Measurements from ENCODE around the gene ASCC1.

ASCC1 gene

DNA sequence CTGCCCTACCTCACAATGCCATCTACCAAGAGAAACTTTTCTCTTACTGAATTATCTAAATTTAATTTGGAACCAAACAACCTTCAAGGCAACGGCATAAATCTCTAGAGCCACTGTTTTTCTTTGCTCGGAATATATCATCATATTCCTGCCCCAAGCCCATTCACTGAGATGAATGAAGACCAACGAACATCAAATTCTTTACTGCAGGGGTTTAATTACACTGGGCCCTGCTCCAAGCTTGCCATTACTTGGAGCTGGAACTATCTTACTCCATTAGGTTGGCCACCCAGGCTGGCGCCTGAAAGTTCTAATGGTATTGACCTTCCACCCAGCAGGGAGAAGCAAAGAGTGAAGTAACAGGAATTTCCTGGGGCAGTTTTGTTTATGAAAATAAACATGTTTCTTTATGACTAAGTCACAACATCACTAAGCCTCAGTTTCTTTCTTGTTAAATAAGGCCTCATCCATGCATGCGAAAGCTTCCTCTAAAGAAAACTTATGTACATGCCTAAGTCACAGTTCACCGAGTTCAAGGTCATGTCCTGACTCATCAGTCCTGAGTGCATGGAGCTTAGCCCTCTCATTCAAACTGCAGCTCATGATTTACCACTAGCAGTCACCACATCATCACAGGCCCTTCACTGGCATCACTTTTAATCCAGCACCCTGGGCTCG lies 42.3 kb downstream of the ASCC1 start:
- Histone ChIP-seq H4K20me1 (ENCODE audit: control insufficient read depth, insufficient read depth, low read depth, low read length) (no peaks in the 10 kb centered on the region), H3F3A (ENCODE audit: control insufficient read depth, insufficient read depth) (no peaks in the 10 kb centered on the region), H3K79me2 (ENCODE audit: control insufficient read depth, low read length) (no peaks in the 10 kb centered on the region), H3K9me2 (replicated peaks; ENCODE audit: control insufficient read depth, low read length) (no peaks in the 10 kb centered on the region), H3K4me3 (ENCODE audit: low read length) (no peak overlapping the region), H3K4me2 (ENCODE audit: low read length) (no peak overlapping the region), H3K4me1 (ENCODE audit: control insufficient read depth, low read length) (peaks cover 14% of the 10 kb centered on the region), H3K36me3 (ENCODE audit: control insufficient read depth, low read length) (peaks cover 6% of the 10 kb centered on the region), H3K27ac (ENCODE audit: low read depth, low read length) (no peak overlapping the region), H3K9me3 (ENCODE audit: control insufficient read depth, insufficient read depth, low read length) (no peaks in the 10 kb centered on the region), H3K27me3 (ENCODE audit: control insufficient read depth, low read length) (no peaks in the 10 kb centered on the region)
- no peak for TF ChIP-seq CTCF (IDR thresholded peaks at IDR 0.05; ENCODE audit: low read depth, low read length, poor library complexity, severe bottlenecking)
- TF ChIP-seq EZH2phosphoT487 (IDR thresholded peaks at IDR 0.05; ENCODE audit: borderline replicate concordance, low read length), result no peak

DNA sequence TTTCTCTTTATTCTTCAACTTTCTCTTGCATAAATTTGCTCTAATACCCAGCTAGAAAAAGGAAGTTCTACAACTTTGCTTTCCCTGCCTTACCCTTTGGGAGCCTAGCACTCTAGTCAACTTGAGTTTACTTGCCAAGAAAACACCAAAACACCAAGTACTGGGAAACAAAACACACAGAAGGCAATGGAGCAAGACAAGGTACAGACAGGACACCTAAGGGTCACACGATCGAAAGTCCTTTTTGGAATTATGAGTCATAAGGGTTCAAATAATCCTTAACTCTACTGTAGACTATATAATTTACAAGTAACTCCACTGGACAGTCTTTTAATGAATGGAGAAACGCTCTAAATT lies 42.8 kb downstream of the ASCC1 start:
- Histone ChIP-seq H3K9me3 (ENCODE audit: control insufficient read depth, insufficient read depth, low read length) (no peaks in the 10 kb centered on the region), H3K36me3 (ENCODE audit: control insufficient read depth, low read length) (peaks cover 3% of the 10 kb centered on the region), H3K79me2 (ENCODE audit: control insufficient read depth, low read length) (no peaks in the 10 kb centered on the region), H3K4me1 (ENCODE audit: control insufficient read depth, low read length) (peaks cover 14% of the 10 kb centered on the region), H3K4me2 (ENCODE audit: low read length) (no peak overlapping the region), H3F3A (ENCODE audit: control insufficient read depth, insufficient read depth) (no peaks in the 10 kb centered on the region), H4K20me1 (ENCODE audit: control insufficient read depth, insufficient read depth, low read depth, low read length) (no peaks in the 10 kb centered on the region), H3K4me3 (ENCODE audit: low read length) (no peak overlapping the region), H3K27ac (ENCODE audit: low read depth, low read length) (no peak overlapping the region), H3K9me2 (replicated peaks; ENCODE audit: control insufficient read depth, low read length) (no peaks in the 10 kb centered on the region), H3K27me3 (ENCODE audit: control insufficient read depth, low read length) (no peaks in the 10 kb centered on the region)
- TF ChIP-seq CTCF (IDR thresholded peaks at IDR 0.05; ENCODE audit: low read depth, low read length, poor library complexity, severe bottlenecking) (no peak), EZH2phosphoT487 (IDR thresholded peaks at IDR 0.05; ENCODE audit: borderline replicate concordance, low read length) (no peak)

DNA sequence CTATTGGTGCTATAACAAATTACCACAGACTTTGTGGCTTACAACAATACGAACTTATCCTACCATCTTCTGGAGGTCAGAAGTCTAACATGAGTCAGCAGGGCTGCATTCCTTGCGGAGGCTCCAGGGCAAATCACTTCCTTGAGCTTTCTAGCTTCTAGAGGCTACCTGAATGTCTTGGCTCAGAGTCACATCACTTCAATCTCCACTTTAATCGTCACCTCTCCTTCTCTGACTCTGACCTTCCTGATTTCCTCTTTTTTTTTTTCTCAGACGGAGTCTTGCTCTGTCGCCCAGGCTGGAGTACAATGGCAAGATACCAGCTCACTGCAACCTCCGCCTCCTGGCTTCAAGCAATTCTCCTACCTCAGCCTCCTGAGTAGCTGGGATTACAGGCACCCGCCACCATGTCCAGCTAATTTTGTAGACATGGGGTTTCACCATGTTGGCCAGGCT lies 44.9 kb downstream of the ASCC1 start:
- Histone ChIP-seq H3K9me3 (ENCODE audit: control insufficient read depth, insufficient read depth, low read length) (no peaks in the 10 kb centered on the region), H4K20me1 (ENCODE audit: control insufficient read depth, insufficient read depth, low read depth, low read length) (no peaks in the 10 kb centered on the region), H3K36me3 (ENCODE audit: control insufficient read depth, low read length) (no peaks in the 10 kb centered on the region), H3K27me3 (ENCODE audit: control insufficient read depth, low read length) (no peaks in the 10 kb centered on the region), H3K27ac (ENCODE audit: low read depth, low read length) (no peak overlapping the region), H3K4me2 (ENCODE audit: low read length) (no peak overlapping the region), H3K79me2 (ENCODE audit: control insufficient read depth, low read length) (no peaks in the 10 kb centered on the region), H3K4me3 (ENCODE audit: low read length) (no peak overlapping the region), H3F3A (ENCODE audit: control insufficient read depth, insufficient read depth) (no peaks in the 10 kb centered on the region), H3K9me2 (replicated peaks; ENCODE audit: control insufficient read depth, low read length) (no peaks in the 10 kb centered on the region), H3K4me1 (ENCODE audit: control insufficient read depth, low read length) (peaks cover 14% of the 10 kb centered on the region)
- TF ChIP-seq EZH2phosphoT487 (IDR thresholded peaks at IDR 0.05; ENCODE audit: borderline replicate concordance, low read length), result no peak
- TF ChIP-seq CTCF (IDR thresholded peaks at IDR 0.05; ENCODE audit: low read depth, low read length, poor library complexity, severe bottlenecking), result no peak
